HG03025 (cell line): ENCODE measurements around the gene YAE1.

ENCODE experiments used
- ATAC-seq: cut with Tn5 transposase; IDR thresholded peaks from one replicate; pipeline ENCODE4 v1.9.1; 2021; ENCODE audit warnings: mild to moderate bottlenecking, moderate library complexity; ENCODE audit not compliant: unreplicated experiment, low FRiP score

YAE1 gene

GRCh38 chr7:39605087-39605486 lies 38.9 kb downstream of the YAE1 start:
- ATAC-seq, result no peak

GRCh38 chr7:39606352-39606751 lies 40.1 kb downstream of the YAE1 start:
- no peak for ATAC-seq

GRCh38 chr7:39606941-39607340 lies 40.7 kb downstream of the YAE1 start:
- ATAC-seq, result no peak

- no peak for ATAC-seq
These were observed 41.7 kb downstream of the YAE1 start for GRCh38 chr7:39607865-39608264.

- no peak for ATAC-seq
These were observed 42.1 kb downstream of the YAE1 start for GRCh38 chr7:39608278-39608677.

GRCh38 chr7:39609113-39609934 lies 43.1 kb downstream of the YAE1 start:
- ATAC-seq, result no peak

GRCh38 chr7:39609935-39610263 lies 43.7 kb downstream of the YAE1 start:
- no peak for ATAC-seq

- ATAC-seq, result no peak
These were observed 47.4 kb downstream of the YAE1 start for GRCh38 chr7:39613577-39613976.

GRCh38 chr7:39614299-39614698 lies 48.1 kb downstream of the YAE1 start:
- no peak for ATAC-seq

- no peak for ATAC-seq
These were observed 49.3 kb downstream of the YAE1 start for GRCh38 chr7:39615350-39615975.

GRCh38 chr7:39616138-39616537 lies 49.9 kb downstream of the YAE1 start:
- ATAC-seq, result no peak

GRCh38 chr7:39617005-39617404 lies 50.8 kb downstream of the YAE1 start:
- ATAC-seq, result no peak

- no peak for ATAC-seq
These were observed 52.7 kb downstream of the YAE1 start for GRCh38 chr7:39618868-39619267.

- no peak for ATAC-seq
These were observed 54.3 kb downstream of the YAE1 start for GRCh38 chr7:39620486-39620885.

GRCh38 chr7:39621261-39621660 lies 55.1 kb downstream of the YAE1 start:
- ATAC-seq, result no peak

- no peak for ATAC-seq
These were observed 55.7 kb downstream of the YAE1 start for GRCh38 chr7:39621784-39622411.
